Colonic mucosa (tissue), 4 donors: Measurements from ENCODE around the gene GIMAP8. TPM values are rescaled to one million over a fixed set of nuclear protein-coding genes. Genes with fewer than 3 reads are reported as not detected.

Experiments used
- DNase-seq: peaks from one replicate; pipeline ENCODE4 v3.0.0-alpha.2; 2020
- H3K27ac ChIP-seq: fragments of 200-600 bp; one replicate; pipeline ENCODE4 v1.8.0; 2021
- H3K27me3 ChIP-seq: fragments of 200-600 bp; one replicate; pipeline ENCODE4 v1.8.0; 2021
- H3K36me3 ChIP-seq: fragments of 200-600 bp; one replicate; pipeline ENCODE4 v1.8.0; 2021
- H3K4me1 ChIP-seq: fragments of 200-600 bp; one replicate; pipeline ENCODE4 v1.8.0; 2021; ENCODE audit warnings: mild to moderate bottlenecking
- H3K4me3 ChIP-seq: fragments of 200-600 bp; one replicate; pipeline ENCODE4 v1.8.0; 2021
- H3K9ac ChIP-seq, 2 donors: one replicate each; pipeline ENCODE4 v1.7.0; 2013; ENCODE audit warnings: control low read depth in 2 of 2, low read depth in 2 of 2, low read length in 2 of 2
- H3K9me3 ChIP-seq: fragments of 200-600 bp; one replicate; pipeline ENCODE4 v1.8.0; 2021
- CTCF ChIP-seq: fragments of 200-600 bp; IDR thresholded peaks from one replicate; pipeline ENCODE4 v1.8.0; 2022; ENCODE audit warnings: antibody characterized with exemption, mild to moderate bottlenecking
- intact Hi-C: fragments of 100-400 bp; cut with DNase I; formaldehyde crosslinking; loops from one replicate; pipeline ENCODE4 v1.14.1; 2022
- total RNA-seq, 2 donors: library from RNA; stranded (reverse); fragmentation: NEBNext Ultra II Directional in 1 of 2; extraction: Animal tissue kit (Norgen Biotek cat#: 25700) in 1 of 2; gene quantifications; one replicate each; pipeline ENCODE4 v1.2.1, GENCODE V29; 2021
- donor health status: healthy.
- donor health status: DM: no; HTN: no; CAD: no.
- donor health status: DM: no; HTN: no; CAD: no.

Gene GIMAP8
- total RNA-seq, 2 donors from 2014 or later: 3.4 to 4.5 TPM

- no peaks in the 10 kb centered on the region for H3K9me3 ChIP-seq
- no peak overlapping the region for H3K27ac ChIP-seq
- no peaks in the 10 kb centered on the region for H3K36me3 ChIP-seq
- no peak overlapping the region for H3K9ac ChIP-seq
- TF ChIP-seq CTCF: no peak
- no peak for DNase-seq
- no peaks in the 10 kb centered on the region for H3K4me1 ChIP-seq
- intact Hi-C loops: no loop called here
- no peaks in the 10 kb centered on the region for H3K27me3 ChIP-seq
- H3K4me3 ChIP-seq: no peak overlapping the region
These were observed 16.0 kb downstream of the GIMAP8 start for GRCh38 chr7:150466477-150466876.

- no peak for DNase-seq
- Histone ChIP-seq H3K36me3 (no peaks in the 10 kb centered on the region), H3K4me3 (no peak overlapping the region), H3K4me1 (no peaks in the 10 kb centered on the region), H3K27me3 (no peaks in the 10 kb centered on the region), H3K27ac (no peak overlapping the region), H3K9me3 (no peaks in the 10 kb centered on the region), H3K9ac (no peak overlapping the region)
- intact Hi-C loops: no loop called here
- no peak for TF ChIP-seq CTCF
These were observed 17.8 kb downstream of the GIMAP8 start for GRCh38 chr7:150468241-150468640.

- Histone ChIP-seq H3K27ac (no peak overlapping the region), H3K9ac (no peak overlapping the region), H3K4me3 (no peak overlapping the region), H3K27me3 (no peaks in the 10 kb centered on the region), H3K9me3 (no peaks in the 10 kb centered on the region), H3K4me1 (no peaks in the 10 kb centered on the region), H3K36me3 (no peaks in the 10 kb centered on the region)
- intact Hi-C loops: no loop called here
- TF ChIP-seq CTCF: no peak
- no peak for DNase-seq
These were observed 21.5 kb downstream of the GIMAP8 start for GRCh38 chr7:150471886-150472285.

GRCh38 chr7:150473902-150474301, 23.5 kb downstream of the GIMAP8 start:
- no peak overlapping the region for H3K9ac ChIP-seq
- H3K36me3 ChIP-seq: no peaks in the 10 kb centered on the region
- no peaks in the 10 kb centered on the region for H3K4me1 ChIP-seq
- no peak overlapping the region for H3K4me3 ChIP-seq
- TF ChIP-seq CTCF: no peak
- H3K27me3 ChIP-seq: no peaks in the 10 kb centered on the region
- intact Hi-C loops: no loop called here
- H3K27ac ChIP-seq: no peak overlapping the region
- no peak for DNase-seq
- H3K9me3 ChIP-seq: no peaks in the 10 kb centered on the region

GRCh38 chr7:150476285-150476684, 25.9 kb downstream of the GIMAP8 start:
- intact Hi-C loops: no loop called here
- no peaks in the 10 kb centered on the region for H3K4me1 ChIP-seq
- H3K4me3 ChIP-seq: no peak overlapping the region
- no peaks in the 10 kb centered on the region for H3K27me3 ChIP-seq
- no peaks in the 10 kb centered on the region for H3K36me3 ChIP-seq
- no peaks in the 10 kb centered on the region for H3K9me3 ChIP-seq
- no peak for TF ChIP-seq CTCF
- DNase-seq: no peak
- no peak overlapping the region for H3K27ac ChIP-seq
- H3K9ac ChIP-seq: no peak overlapping the region
